Measurements from ENCODE around the gene SCIN.

SCIN gene

GRCh38 chr7:12529971-12530710, 40.4 kb upstream of the SCIN start:
- Histone ChIP-seq H2BK12ac (ENCODE audit: low read length) (no peak overlapping the region), H3K79me1 (ENCODE audit: low read length) (no peaks in the 10 kb centered on the region), H3K79me2 (ENCODE audit: control insufficient read depth, insufficient read depth, low read length, poor library complexity) (no peaks in the 10 kb centered on the region), H4K12ac (ENCODE audit: low read depth, low read length) (no peak overlapping the region), H3K9me3 (ENCODE audit: insufficient read depth, low read depth, low read length) (no peaks in the 10 kb centered on the region), H3K23ac (ENCODE audit: low read length) (no peak overlapping the region), H3K4ac (ENCODE audit: low read depth, low read length) (no peak overlapping the region), H3K27me3 (ENCODE audit: insufficient read depth, low read length) (no peaks in the 10 kb centered on the region), H4K91ac (ENCODE audit: low read depth, low read length) (no peak overlapping the region), H3K36me3 (ENCODE audit: control insufficient read depth in 1 of 2, insufficient read depth in 2 of 2, low read length in 2 of 2) (no peaks in the 10 kb centered on the region), H2AK5ac (ENCODE audit: low read length) (no peak overlapping the region), H3K4me3 (ENCODE audit: low read depth, low read length) (no peak overlapping the region), H3K14ac (ENCODE audit: low read length) (no peak overlapping the region), H2BK120ac (ENCODE audit: insufficient read depth, low read length, poor library complexity) (no peak overlapping the region), H2AFZ (ENCODE audit: insufficient read depth, low read length, poor library complexity) (no peak overlapping the region), H3K9ac (ENCODE audit: low read length) (no peak overlapping the region), H2BK5ac (ENCODE audit: low read depth, low read length, poor library complexity) (no peak overlapping the region), H3K4me1 (ENCODE audit: control insufficient read depth in 1 of 2, insufficient read depth in 2 of 2, low read length in 2 of 2) (no peaks in the 10 kb centered on the region), H4K8ac (ENCODE audit: low read depth, low read length) (no peak overlapping the region), H3K4me2 (ENCODE audit: low read length) (no peak overlapping the region), H3K27ac (ENCODE audit: low read depth, low read length) (no peak overlapping the region), H3K18ac (ENCODE audit: low read length) (no peak overlapping the region)
- WGBS (ENCODE audit: extremely low coverage, insufficient coverage, insufficient read length), result no CpG with 5 or more reads among the region's 8 CpGs
- DNase-seq, result no peak

- H2BK5ac ChIP-seq (ENCODE audit: low read depth, low read length, poor library complexity), result no peak overlapping the region
- H3K4me3 ChIP-seq (ENCODE audit: low read depth, low read length), result no peak overlapping the region
- H3K4me2 ChIP-seq (ENCODE audit: low read length), result no peak overlapping the region
- no peak overlapping the region for H3K4ac ChIP-seq (ENCODE audit: low read depth, low read length)
- no peak for DNase-seq
- no peaks in the 10 kb centered on the region for H3K79me2 ChIP-seq (ENCODE audit: control insufficient read depth, insufficient read depth, low read length, poor library complexity)
- H2AK5ac ChIP-seq (ENCODE audit: low read length), result no peak overlapping the region
- H3K36me3 ChIP-seq (ENCODE audit: control insufficient read depth in 1 of 2, insufficient read depth in 2 of 2, low read length in 2 of 2), result peaks cover 0 to 2% of the 10 kb centered on the region in 2 experiments
- no peak overlapping the region for H3K27ac ChIP-seq (ENCODE audit: low read depth, low read length)
- no peaks in the 10 kb centered on the region for H3K27me3 ChIP-seq (ENCODE audit: insufficient read depth, low read length)
- no peak overlapping the region for H3K14ac ChIP-seq (ENCODE audit: low read length)
- H3K23ac ChIP-seq (ENCODE audit: low read length), result no peak overlapping the region
- H2AFZ ChIP-seq (ENCODE audit: insufficient read depth, low read length, poor library complexity), result no peak overlapping the region
- H3K18ac ChIP-seq (ENCODE audit: low read length), result no peak overlapping the region
- H2BK12ac ChIP-seq (ENCODE audit: low read length), result no peak overlapping the region
- no peak overlapping the region for H4K91ac ChIP-seq (ENCODE audit: low read depth, low read length)
- H4K12ac ChIP-seq (ENCODE audit: low read depth, low read length), result no peak overlapping the region
- H3K79me1 ChIP-seq (ENCODE audit: low read length), result no peaks in the 10 kb centered on the region
- no peak overlapping the region for H3K9ac ChIP-seq (ENCODE audit: low read length)
- no peak overlapping the region for H4K8ac ChIP-seq (ENCODE audit: low read depth, low read length)
- H2BK120ac ChIP-seq (ENCODE audit: insufficient read depth, low read length, poor library complexity), result no peak overlapping the region
- no CpG with 5 or more reads among the region's 4 CpGs for WGBS (ENCODE audit: extremely low coverage, insufficient coverage, insufficient read length)
- H3K9me3 ChIP-seq (ENCODE audit: insufficient read depth, low read depth, low read length), result no peaks in the 10 kb centered on the region
- no peaks in the 10 kb centered on the region for H3K4me1 ChIP-seq (ENCODE audit: control insufficient read depth in 1 of 2, insufficient read depth in 2 of 2, low read length in 2 of 2)
Measured at GRCh38 chr7:12531784-12532183, 38.7 kb upstream of the SCIN start.

- DNase-seq, result no peak
- H3K4me1 ChIP-seq (ENCODE audit: control insufficient read depth in 1 of 2, insufficient read depth in 2 of 2, low read length in 2 of 2), result no peaks in the 10 kb centered on the region
- no peaks in the 10 kb centered on the region for H3K79me1 ChIP-seq (ENCODE audit: low read length)
- H3K23ac ChIP-seq (ENCODE audit: low read length), result no peak overlapping the region
- H3K9ac ChIP-seq (ENCODE audit: low read length), result no peak overlapping the region
- no peaks in the 10 kb centered on the region for H3K79me2 ChIP-seq (ENCODE audit: control insufficient read depth, insufficient read depth, low read length, poor library complexity)
- no peak overlapping the region for H3K27ac ChIP-seq (ENCODE audit: low read depth, low read length)
- H3K27me3 ChIP-seq (ENCODE audit: insufficient read depth, low read length), result no peaks in the 10 kb centered on the region
- H4K12ac ChIP-seq (ENCODE audit: low read depth, low read length), result no peak overlapping the region
- H4K91ac ChIP-seq (ENCODE audit: low read depth, low read length), result no peak overlapping the region
- H4K8ac ChIP-seq (ENCODE audit: low read depth, low read length), result no peak overlapping the region
- no peak overlapping the region for H3K4ac ChIP-seq (ENCODE audit: low read depth, low read length)
- peaks cover 0 to 2% of the 10 kb centered on the region in 2 experiments for H3K36me3 ChIP-seq (ENCODE audit: control insufficient read depth in 1 of 2, insufficient read depth in 2 of 2, low read length in 2 of 2)
- H3K14ac ChIP-seq (ENCODE audit: low read length), result no peak overlapping the region
- no peak overlapping the region for H3K4me3 ChIP-seq (ENCODE audit: low read depth, low read length)
- H2AFZ ChIP-seq (ENCODE audit: insufficient read depth, low read length, poor library complexity), result no peak overlapping the region
- H3K18ac ChIP-seq (ENCODE audit: low read length), result no peak overlapping the region
- H3K4me2 ChIP-seq (ENCODE audit: low read length), result no peak overlapping the region
- WGBS (ENCODE audit: extremely low coverage, insufficient coverage, insufficient read length), result no CpG with 5 or more reads among the region's 2 CpGs
- H2AK5ac ChIP-seq (ENCODE audit: low read length), result no peak overlapping the region
- H3K9me3 ChIP-seq (ENCODE audit: insufficient read depth, low read depth, low read length), result no peaks in the 10 kb centered on the region
- no peak overlapping the region for H2BK120ac ChIP-seq (ENCODE audit: insufficient read depth, low read length, poor library complexity)
- H2BK12ac ChIP-seq (ENCODE audit: low read length), result no peak overlapping the region
- H2BK5ac ChIP-seq (ENCODE audit: low read depth, low read length, poor library complexity), result no peak overlapping the region
Measured at GRCh38 chr7:12534046-12534445, 36.5 kb upstream of the SCIN start.

- Histone ChIP-seq H3K14ac (ENCODE audit: low read length) (no peak overlapping the region), H3K4me2 (ENCODE audit: low read length) (no peak overlapping the region), H3K27me3 (ENCODE audit: insufficient read depth, low read length) (no peaks in the 10 kb centered on the region), H3K18ac (ENCODE audit: low read length) (no peak overlapping the region), H4K8ac (ENCODE audit: low read depth, low read length) (no peak overlapping the region), H3K4ac (ENCODE audit: low read depth, low read length) (no peak overlapping the region), H4K12ac (ENCODE audit: low read depth, low read length) (no peak overlapping the region), H4K91ac (ENCODE audit: low read depth, low read length) (no peak overlapping the region), H3K23ac (ENCODE audit: low read length) (no peak overlapping the region), H3K9ac (ENCODE audit: low read length) (no peak overlapping the region), H3K4me3 (ENCODE audit: low read depth, low read length) (no peak overlapping the region), H3K79me1 (ENCODE audit: low read length) (peaks cover 2% of the 10 kb centered on the region), H3K79me2 (ENCODE audit: control insufficient read depth, insufficient read depth, low read length, poor library complexity) (no peaks in the 10 kb centered on the region), H3K4me1 (ENCODE audit: control insufficient read depth in 1 of 2, insufficient read depth in 2 of 2, low read length in 2 of 2) (peaks cover 0 to 2% of the 10 kb centered on the region in 2 experiments), H2BK5ac (ENCODE audit: low read depth, low read length, poor library complexity) (no peak overlapping the region), H2AK5ac (ENCODE audit: low read length) (no peak overlapping the region), H2BK120ac (ENCODE audit: insufficient read depth, low read length, poor library complexity) (no peak overlapping the region), H2AFZ (ENCODE audit: insufficient read depth, low read length, poor library complexity) (no peak overlapping the region), H3K36me3 (ENCODE audit: control insufficient read depth in 1 of 2, insufficient read depth in 2 of 2, low read length in 2 of 2) (peaks cover 0 to 2% of the 10 kb centered on the region in 2 experiments), H3K9me3 (ENCODE audit: insufficient read depth, low read depth, low read length) (no peaks in the 10 kb centered on the region), H2BK12ac (ENCODE audit: low read length) (no peak overlapping the region), H3K27ac (ENCODE audit: low read depth, low read length) (no peak overlapping the region)
- DNase-seq, result no peak
Measured at GRCh38 chr7:12539681-12540080, 30.8 kb upstream of the SCIN start.

All from trophoblast cell (in vitro differentiated cells and primary cell).